Naive thymus-derived CD8-positive, alpha-beta T cell (primary cell): Measurements from ENCODE around the gene VRK2. TPM values are rescaled to one million over a fixed set of nuclear protein-coding genes. Genes with fewer than 3 reads are reported as not detected.

Experiments used
- ATAC-seq, 2 donors: fragments of 150-1000 bp; cut with Tn5 transposase in 1 of 2; sonication (Bioruptor Pico), chemical (Tn5 transposase) in 1 of 2; 1 replicate in 1 of 2; 2 replicates in 1 of 2; pipeline ENCODE4 v1.10.0; 2021; ENCODE audit warnings: mild to moderate bottlenecking in 2 of 2, moderate library complexity in 2 of 2
- POLR2A ChIA-PET: fragments of 350-600 bp; sonication (Branson Sonifier 250); formaldehyde crosslinking; loops from one replicate; lab custom pipeline; 2021; ENCODE audit warnings: antibody characterized with exemption; lab: Charles Lee
- DNase-seq, 10 donors: peaks; one replicate each; pipeline versions ENCODE4 v3.0.0 to v3.0.0-alpha.2; 2020 to 2022
- H3K27ac Mint-ChIP-seq, 10 donors: one replicate each; pipeline ENCODE4 v1.8.0; 2020 to 2022; ENCODE audit warnings: mild to moderate bottlenecking in 10 of 10, mixed read lengths in 10 of 10, moderate library complexity in 4 of 10, inconsistent platforms in 1 of 10
- H3K27me3 Mint-ChIP-seq, 5 donors: one replicate each; pipeline ENCODE4 v1.8.0; 2021 to 2022; ENCODE audit warnings: mixed read lengths in 5 of 5
- H3K36me3 Mint-ChIP-seq, 3 donors: one replicate each; pipeline ENCODE4 v1.8.0; 2020 to 2022; ENCODE audit warnings: mixed read lengths in 3 of 3, mild to moderate bottlenecking in 2 of 3, inconsistent platforms in 1 of 3
- H3K4me1 Mint-ChIP-seq, 4 donors: one replicate each; pipeline ENCODE4 v1.8.0; 2021 to 2022; ENCODE audit warnings: mixed read lengths in 4 of 4
- H3K4me3 Mint-ChIP-seq, 10 donors: one replicate each; pipeline ENCODE4 v1.8.0; 2020 to 2022; ENCODE audit warnings: mild to moderate bottlenecking in 10 of 10, mixed read lengths in 10 of 10, moderate library complexity in 6 of 10, inconsistent platforms in 1 of 10
- H3K9me3 Mint-ChIP-seq, 9 donors: one replicate each; pipeline ENCODE4 v1.8.0; 2020 to 2022; ENCODE audit warnings: mixed read lengths in 9 of 9, mild to moderate bottlenecking in 3 of 9, inconsistent platforms in 1 of 9, moderate library complexity in 1 of 9
- polyA plus RNA-seq, 3 donors: library from polyadenylated mRNA; unstranded; fragments of 300-500 nt; fragmentation: Illumina TruSeq; gene quantifications; one replicate each; pipeline ENCODE4 v1.2.3, GENCODE V29; 2021
- total RNA-seq, 8 experiments: library from RNA in 2 of 8; stranded (reverse) in 2 of 8; gene quantifications; one replicate each; pipeline ENCODE4 v1.2.3 and lab custom pipeline; 2021 to 2026

Gene VRK2
- 10 to 100 TPM; 15.6 to 15.7 TPM for total RNA-seq
- 10 to 100 TPM; 10.7 to 16.8 (median 13.0) TPM for polyA plus RNA-seq
- 14.8 to 36.9 (median 18.7) reads per million in 6 experiments for total RNA-seq (lab: John Stamatoyannopoulos, UW)

- Mint-ChIP-seq H3K27me3 (no peaks in the 10 kb centered on the region), H3K27ac (peak within 1 kb of the TSS; percentile 89 to 97 (median 95)), H3K36me3 (peaks cover 0 to 7% (median 1%) of the 10 kb centered on the region in 3 donors), H3K4me1 (peaks cover 15 to 55% (median 49%) of the 10 kb centered on the region in 4 donors), H3K4me3 (peak within 1 kb of the TSS; percentile 87 to 94 (median 90)), H3K9me3 (no peaks in the 10 kb centered on the region)
- DNase-seq (peak; percentile 70 to 88 (median 78)), ATAC-seq (peak; percentile 90 to 91)
- POLR2A ChIA-PET = interaction anchor here (0.7 to 1.2 kb wide), 2 partner anchors 9 to 194 kb away, joined by 3 to 4 read pairs; partner anchors contain the start of gene FANCL
Measured at GRCh38 chr2:58046585-58047372, at the start of gene VRK2. Gene VRK2 (plus strand): TSS chr2:58046806. CDS start chr2:58048832, 2,026 bp downstream.

GRCh38 chr2:58006256-58006951 lies 40.2 kb upstream of the VRK2 start:
- DNase-seq (no peak), ATAC-seq (no peak)
- Mint-ChIP-seq H3K27ac (no peak overlapping the region), H3K27me3 (peaks cover 0 to 2% (median 0%) of the 10 kb centered on the region in 5 donors), H3K36me3 (peaks cover 0 to 4% (median 2%) of the 10 kb centered on the region in 3 donors), H3K4me3 (no peak overlapping the region), H3K9me3 (peaks cover 0 to 10% (median 0%) of the 10 kb centered on the region in 9 donors), H3K4me1 (no peaks in the 10 kb centered on the region)
- POLR2A ChIA-PET = no interaction called here

- ATAC-seq (no peak), DNase-seq (no peak)
- Mint-ChIP-seq H3K9me3 (peaks cover 0 to 10% (median 0%) of the 10 kb centered on the region in 9 donors), H3K36me3 (peaks cover 0 to 4% (median 2%) of the 10 kb centered on the region in 3 donors), H3K4me1 (no peaks in the 10 kb centered on the region), H3K27me3 (peaks cover 0 to 2% (median 0%) of the 10 kb centered on the region in 5 donors), H3K27ac (no peak overlapping the region), H3K4me3 (no peak overlapping the region)
- POLR2A ChIA-PET = no interaction called here
Measured at GRCh38 chr2:58006952-58007284, 39.7 kb upstream of the VRK2 start.

GRCh38 chr2:58010599-58010998 lies 36.0 kb upstream of the VRK2 start:
- Mint-ChIP-seq H3K36me3 (peaks cover 0 to 4% (median 2%) of the 10 kb centered on the region in 3 donors), H3K27ac (no peak overlapping the region), H3K4me1 (no peaks in the 10 kb centered on the region), H3K9me3 (peaks cover 0 to 10% (median 1%) of the 10 kb centered on the region in 9 donors), H3K27me3 (no peaks in the 10 kb centered on the region), H3K4me3 (no peak overlapping the region)
- POLR2A ChIA-PET = no interaction called here
- DNase-seq (no peak), ATAC-seq (no peak)

GRCh38 chr2:58019229-58019628 lies 27.4 kb upstream of the VRK2 start:
- peaks cover 0 to 12% (median 10%) of the 10 kb centered on the region in 3 donors for H3K36me3 Mint-ChIP-seq
- H3K27me3 Mint-ChIP-seq = no peaks in the 10 kb centered on the region
- no peak overlapping the region for H3K27ac Mint-ChIP-seq
- POLR2A ChIA-PET = no interaction called here
- H3K4me1 Mint-ChIP-seq = peaks cover 1 to 13% (median 8%) of the 10 kb centered on the region in 4 donors
- ATAC-seq (no peak), DNase-seq (no peak)
- H3K4me3 Mint-ChIP-seq = no peak overlapping the region
- H3K9me3 Mint-ChIP-seq = peaks cover 0 to 15% (median 7%) of the 10 kb centered on the region in 9 donors

GRCh38 chr2:58025150-58025933 lies 21.3 kb upstream of the VRK2 start:
- no peaks in the 10 kb centered on the region for H3K9me3 Mint-ChIP-seq
- H3K4me1 Mint-ChIP-seq = peaks cover 3 to 13% (median 8%) of the 10 kb centered on the region in 4 donors

GRCh38 chr2:58027029-58027428 lies 19.6 kb upstream of the VRK2 start:
- H3K36me3 Mint-ChIP-seq = peaks cover 0 to 8% (median 0%) of the 10 kb centered on the region in 3 donors
- no peaks in the 10 kb centered on the region for H3K27me3 Mint-ChIP-seq
- POLR2A ChIA-PET = no interaction called here
- DNase-seq = no peak
- H3K4me3 Mint-ChIP-seq = no peak overlapping the region
- no peak overlapping the region for H3K27ac Mint-ChIP-seq
- H3K4me1 Mint-ChIP-seq = peaks cover 3 to 23% (median 8%) of the 10 kb centered on the region in 4 donors
- H3K9me3 Mint-ChIP-seq = no peaks in the 10 kb centered on the region
- no peak for ATAC-seq

More at GRCh38 chr2:58025150-58025933, 21.3 kb upstream of the VRK2 start:
- no peak overlapping the region for H3K4me3 Mint-ChIP-seq
- no peak overlapping the region for H3K27ac Mint-ChIP-seq
- no peak for DNase-seq
- peaks cover 0 to 8% (median 0%) of the 10 kb centered on the region in 3 donors for H3K36me3 Mint-ChIP-seq
- no peak for ATAC-seq
- no peaks in the 10 kb centered on the region for H3K27me3 Mint-ChIP-seq
- POLR2A ChIA-PET = no interaction called here

- Mint-ChIP-seq H3K4me1 (peaks cover 0 to 24% (median 0%) of the 10 kb centered on the region in 4 donors), H3K4me3 (no peak overlapping the region), H3K27ac (no peak overlapping the region), H3K27me3 (no peaks in the 10 kb centered on the region), H3K9me3 (peaks cover 0 to 3% (median 0%) of the 10 kb centered on the region in 9 donors), H3K36me3 (peaks cover 0 to 18% (median 0%) of the 10 kb centered on the region in 3 donors)
- no peak for DNase-seq
- ATAC-seq = no peak
- POLR2A ChIA-PET = no interaction called here
Measured at GRCh38 chr2:58030771-58031170, 15.8 kb upstream of the VRK2 start.

- ATAC-seq = no peak
- Mint-ChIP-seq H3K9me3 (peaks cover 0 to 3% (median 0%) of the 10 kb centered on the region in 9 donors), H3K36me3 (peaks cover 0 to 20% (median 0%) of the 10 kb centered on the region in 3 donors), H3K27me3 (no peaks in the 10 kb centered on the region), H3K4me3 (no peak overlapping the region), H3K27ac (no peak overlapping the region), H3K4me1 (peaks cover 0 to 24% (median 0%) of the 10 kb centered on the region in 4 donors)
- peak in 1 of 10 donors; percentile 11 for DNase-seq
- POLR2A ChIA-PET = no interaction called here
Measured at GRCh38 chr2:58032016-58032763, 14.4 kb upstream of the VRK2 start.

- Mint-ChIP-seq H3K27ac (no peak overlapping the region), H3K27me3 (no peaks in the 10 kb centered on the region), H3K9me3 (peaks cover 0 to 3% (median 0%) of the 10 kb centered on the region in 9 donors), H3K4me1 (peaks cover 0 to 24% (median 0%) of the 10 kb centered on the region in 4 donors), H3K36me3 (peaks cover 0 to 22% (median 3%) of the 10 kb centered on the region in 3 donors), H3K4me3 (no peak overlapping the region)
- ATAC-seq (no peak), DNase-seq (no peak)
- POLR2A ChIA-PET = no interaction called here
Measured at GRCh38 chr2:58032764-58033080, 13.9 kb upstream of the VRK2 start.

- DNase-seq = no peak
- H3K36me3 Mint-ChIP-seq = peaks cover 5 to 29% (median 8%) of the 10 kb centered on the region in 3 donors
- H3K27me3 Mint-ChIP-seq = no peaks in the 10 kb centered on the region
- H3K27ac Mint-ChIP-seq = no peak overlapping the region
- no peak overlapping the region for H3K4me3 Mint-ChIP-seq
- peaks cover 0 to 27% (median 0%) of the 10 kb centered on the region in 4 donors for H3K4me1 Mint-ChIP-seq
- ATAC-seq = no peak
- peaks cover 0 to 6% (median 3%) of the 10 kb centered on the region in 9 donors for H3K9me3 Mint-ChIP-seq
- POLR2A ChIA-PET = no interaction called here
Measured at GRCh38 chr2:58033530-58033929, 13.1 kb upstream of the VRK2 start.

GRCh38 chr2:58035352-58035751 lies 11.3 kb upstream of the VRK2 start:
- ATAC-seq = no peak
- Mint-ChIP-seq H3K27ac (no peak overlapping the region), H3K4me3 (no peak overlapping the region), H3K36me3 (peaks cover 6 to 33% (median 14%) of the 10 kb centered on the region in 3 donors), H3K27me3 (peaks cover 0 to 2% (median 0%) of the 10 kb centered on the region in 5 donors), H3K4me1 (peaks cover 0 to 37% (median 1%) of the 10 kb centered on the region in 4 donors), H3K9me3 (peaks cover 0 to 6% (median 3%) of the 10 kb centered on the region in 9 donors)
- no peak for DNase-seq
- POLR2A ChIA-PET = no interaction called here
